ENCODE results near the gene ANKMY2.

GRCh38 chr7:16650266-16650665 is 4.7 kb upstream of the ANKMY2 start:
- TF ChIP-seq CTCF (IDR thresholded peaks at IDR 0.05) (no peak), POLR2A (IDR thresholded peaks at IDR 0.05) (no peak)
